ENCODE data around the gene CCL28.

DNA sequence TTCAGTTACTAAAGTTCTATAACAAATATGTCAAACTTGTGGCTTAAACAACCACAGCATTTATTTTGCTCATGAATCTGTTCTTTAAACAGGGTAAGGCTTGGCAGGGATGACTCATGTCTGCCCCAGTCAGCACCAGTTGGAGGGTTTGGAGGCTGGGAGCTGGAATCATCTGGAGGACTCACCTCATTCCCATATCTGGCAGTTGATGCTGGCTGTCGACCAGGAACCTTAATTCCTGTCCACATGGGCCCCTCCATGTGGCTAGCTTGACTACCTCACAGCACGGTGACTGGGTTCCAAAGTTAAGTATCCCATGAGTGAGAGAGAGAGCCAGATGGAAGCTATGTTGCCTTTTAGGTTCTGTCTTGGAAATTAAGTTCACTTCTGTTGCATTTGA, 13.8 kb upstream of the CCL28 start:
- TF ChIP-seq, protein P1, sequence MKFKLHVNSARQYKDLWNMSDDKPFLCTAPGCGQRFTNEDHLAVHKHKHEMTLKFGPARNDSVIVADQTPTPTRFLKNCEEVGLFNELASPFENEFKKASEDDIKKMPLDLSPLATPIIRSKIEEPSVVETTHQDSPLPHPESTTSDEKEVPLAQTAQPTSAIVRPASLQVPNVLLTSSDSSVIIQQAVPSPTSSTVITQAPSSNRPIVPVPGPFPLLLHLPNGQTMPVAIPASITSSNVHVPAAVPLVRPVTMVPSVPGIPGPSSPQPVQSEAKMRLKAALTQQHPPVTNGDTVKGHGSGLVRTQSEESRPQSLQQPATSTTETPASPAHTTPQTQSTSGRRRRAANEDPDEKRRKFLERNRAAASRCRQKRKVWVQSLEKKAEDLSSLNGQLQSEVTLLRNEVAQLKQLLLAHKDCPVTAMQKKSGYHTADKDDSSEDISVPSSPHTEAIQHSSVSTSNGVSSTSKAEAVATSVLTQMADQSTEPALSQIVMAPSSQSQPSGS (CRISPR knock-in tag; IDR thresholded peaks at IDR 0.05): no peak
- TF ChIP-seq ZNF24 (IDR thresholded peaks at IDR 0.05) (no peak), POLR2A (IDR thresholded peaks at IDR 0.05; ENCODE audit: insufficient read depth in 1 of 2, low read depth in 2 of 2, low read length in 2 of 2) (no peak), TCF7L2 (IDR thresholded peaks at IDR 0.05; ENCODE audit: low read depth, low read length) (no peak), ZNF343 (CRISPR knock-in tag; IDR thresholded peaks at IDR 0.05) (no peak), SP2 (CRISPR knock-in tag; IDR thresholded peaks at IDR 0.05) (no peak), ZNF563 (CRISPR knock-in tag; IDR thresholded peaks at IDR 0.05) (no peak), ZNF496 (CRISPR knock-in tag; IDR thresholded peaks at IDR 0.05; ENCODE audit: insufficient replicate concordance) (no peak), MXD4 (CRISPR knock-in tag; IDR thresholded peaks at IDR 0.05) (no peak), TARDBP (CRISPR knock-in tag; IDR thresholded peaks at IDR 0.05) (no peak), CAMTA2 (CRISPR knock-in tag; IDR thresholded peaks at IDR 0.05; ENCODE audit: borderline replicate concordance) (no peak)
- TF ChIP-seq, protein P2, sequence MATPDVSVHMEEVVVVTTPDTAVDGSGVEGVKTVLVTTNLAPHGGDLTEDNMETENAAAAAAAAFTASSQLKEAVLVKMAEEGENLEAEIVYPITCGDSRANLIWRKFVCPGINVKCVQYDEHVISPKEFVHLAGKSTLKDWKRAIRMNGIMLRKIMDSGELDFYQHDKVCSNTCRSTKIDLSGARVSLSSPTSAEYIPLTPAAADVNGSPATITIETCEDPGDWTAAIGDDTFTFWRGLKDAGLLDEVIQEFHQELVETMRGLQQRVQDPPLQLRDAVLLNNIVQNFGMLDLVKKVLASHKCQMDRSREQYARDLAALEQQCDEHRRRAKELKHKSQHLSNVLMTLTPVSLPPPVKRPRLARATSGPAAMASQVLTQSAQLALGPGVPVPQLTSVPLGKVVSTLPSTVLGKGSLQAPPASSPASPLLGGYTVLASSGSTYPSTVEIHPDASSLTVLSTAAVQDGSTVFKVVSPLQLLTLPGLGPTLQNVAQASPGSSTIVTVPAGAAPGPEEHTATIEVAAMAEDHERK (CRISPR knock-in tag; IDR thresholded peaks at IDR 0.05; ENCODE audit: low read depth): no peak
- TF ChIP-seq, protein P3, sequence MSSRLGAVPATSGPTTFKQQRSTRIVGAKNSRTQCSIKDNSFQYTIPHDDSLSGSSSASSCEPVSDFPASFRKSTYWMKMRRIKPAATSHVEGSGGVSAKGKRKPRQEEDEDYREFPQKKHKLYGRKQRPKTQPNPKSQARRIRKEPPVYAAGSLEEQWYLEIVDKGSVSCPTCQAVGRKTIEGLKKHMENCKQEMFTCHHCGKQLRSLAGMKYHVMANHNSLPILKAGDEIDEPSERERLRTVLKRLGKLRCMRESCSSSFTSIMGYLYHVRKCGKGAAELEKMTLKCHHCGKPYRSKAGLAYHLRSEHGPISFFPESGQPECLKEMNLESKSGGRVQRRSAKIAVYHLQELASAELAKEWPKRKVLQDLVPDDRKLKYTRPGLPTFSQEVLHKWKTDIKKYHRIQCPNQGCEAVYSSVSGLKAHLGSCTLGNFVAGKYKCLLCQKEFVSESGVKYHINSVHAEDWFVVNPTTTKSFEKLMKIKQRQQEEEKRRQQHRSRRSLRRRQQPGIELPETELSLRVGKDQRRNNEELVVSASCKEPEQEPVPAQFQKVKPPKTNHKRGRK (CRISPR knock-in tag; IDR thresholded peaks at IDR 0.05): no peak
- TF ChIP-seq, protein P4, sequence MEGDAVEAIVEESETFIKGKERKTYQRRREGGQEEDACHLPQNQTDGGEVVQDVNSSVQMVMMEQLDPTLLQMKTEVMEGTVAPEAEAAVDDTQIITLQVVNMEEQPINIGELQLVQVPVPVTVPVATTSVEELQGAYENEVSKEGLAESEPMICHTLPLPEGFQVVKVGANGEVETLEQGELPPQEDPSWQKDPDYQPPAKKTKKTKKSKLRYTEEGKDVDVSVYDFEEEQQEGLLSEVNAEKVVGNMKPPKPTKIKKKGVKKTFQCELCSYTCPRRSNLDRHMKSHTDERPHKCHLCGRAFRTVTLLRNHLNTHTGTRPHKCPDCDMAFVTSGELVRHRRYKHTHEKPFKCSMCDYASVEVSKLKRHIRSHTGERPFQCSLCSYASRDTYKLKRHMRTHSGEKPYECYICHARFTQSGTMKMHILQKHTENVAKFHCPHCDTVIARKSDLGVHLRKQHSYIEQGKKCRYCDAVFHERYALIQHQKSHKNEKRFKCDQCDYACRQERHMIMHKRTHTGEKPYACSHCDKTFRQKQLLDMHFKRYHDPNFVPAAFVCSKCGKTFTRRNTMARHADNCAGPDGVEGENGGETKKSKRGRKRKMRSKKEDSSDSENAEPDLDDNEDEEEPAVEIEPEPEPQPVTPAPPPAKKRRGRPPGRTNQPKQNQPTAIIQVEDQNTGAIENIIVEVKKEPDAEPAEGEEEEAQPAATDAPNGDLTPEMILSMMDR (CRISPR knock-in tag; IDR thresholded peaks at IDR 0.05): no peak

Measured in HepG2 (cell line).